Cardiac fibroblast (primary cell): ENCODE results near the gene TMEM238L.

Experiments used
- DNase-seq, 2 donors: peaks; one replicate each; pipeline versions ENCODE4 v3.0.0 to v3.0.0-alpha.2; 2010; ENCODE audit warnings: low read depth in 2 of 2
- H3K4me3 ChIP-seq, 2 donors: replicated peaks in 1 of 2; 1 replicate in 1 of 2; 2 replicates in 1 of 2; pipeline ENCODE4 v1.5.1; 2011; ENCODE audit warnings: low read depth in 2 of 2, low read length in 2 of 2, mild to moderate bottlenecking in 2 of 2, moderate library complexity in 1 of 2
- CTCF ChIP-seq: IDR thresholded peaks from one replicate; pipeline ENCODE4 v1.5.1; 2011; ENCODE audit warnings: low read depth, mild to moderate bottlenecking, low read length, inconsistent platforms

Gene TMEM238L

DNA sequence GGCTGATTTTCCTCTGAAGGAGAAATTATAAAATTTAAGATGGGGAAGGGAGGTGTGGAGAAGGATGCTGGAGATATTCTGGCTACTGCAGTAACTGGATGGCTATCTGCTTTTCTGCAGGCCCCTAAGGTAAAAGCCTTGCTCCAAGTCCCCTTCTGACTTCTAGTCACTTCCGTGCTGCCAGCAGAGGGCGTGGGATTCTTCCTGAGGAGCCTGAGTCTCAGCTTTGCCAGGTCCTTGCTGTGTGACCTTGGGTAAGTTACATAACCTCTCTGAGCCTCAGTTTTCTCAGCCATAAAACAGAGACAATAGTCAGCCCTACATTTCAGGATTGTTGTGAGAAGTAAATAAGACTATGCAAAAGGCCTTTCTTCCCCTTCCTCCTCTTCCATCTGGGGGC lies 49.8 kb downstream of the TMEM238L start:
- peak; percentile 49 for TF ChIP-seq CTCF
- peak; percentile 28 to 34 for DNase-seq

GRCh38 chr17:10752696-10753095 lies 51.2 kb downstream of the TMEM238L start:
- DNase-seq = no peak
- TF ChIP-seq CTCF = no peak
- no peak overlapping the region for H3K4me3 ChIP-seq

More for the DNA sequence above, 49.8 kb downstream of the TMEM238L start:
- no peak overlapping the region for H3K4me3 ChIP-seq

DNA sequence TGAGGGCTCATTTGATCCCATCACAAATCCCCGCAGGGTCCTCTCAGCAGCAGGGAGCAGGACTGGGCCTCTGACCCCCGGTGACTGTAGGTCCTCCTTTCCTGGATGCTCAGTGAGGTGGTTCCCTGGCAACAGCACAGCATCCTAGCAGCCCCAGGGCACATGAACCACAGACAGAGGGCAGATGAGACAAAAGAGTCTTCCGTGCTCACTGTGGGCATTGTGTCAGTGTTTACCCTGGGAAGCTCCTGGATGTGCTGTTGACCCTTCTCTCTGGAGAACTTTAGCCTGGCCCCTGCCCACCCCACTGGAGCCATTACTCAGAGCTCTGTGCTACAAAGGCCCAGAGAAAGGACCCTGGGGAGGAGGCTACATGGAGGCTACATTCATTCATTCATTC lies 52.3 kb downstream of the TMEM238L start:
- no peak for TF ChIP-seq CTCF
- DNase-seq = no peak
- H3K4me3 ChIP-seq = no peak overlapping the region

DNA sequence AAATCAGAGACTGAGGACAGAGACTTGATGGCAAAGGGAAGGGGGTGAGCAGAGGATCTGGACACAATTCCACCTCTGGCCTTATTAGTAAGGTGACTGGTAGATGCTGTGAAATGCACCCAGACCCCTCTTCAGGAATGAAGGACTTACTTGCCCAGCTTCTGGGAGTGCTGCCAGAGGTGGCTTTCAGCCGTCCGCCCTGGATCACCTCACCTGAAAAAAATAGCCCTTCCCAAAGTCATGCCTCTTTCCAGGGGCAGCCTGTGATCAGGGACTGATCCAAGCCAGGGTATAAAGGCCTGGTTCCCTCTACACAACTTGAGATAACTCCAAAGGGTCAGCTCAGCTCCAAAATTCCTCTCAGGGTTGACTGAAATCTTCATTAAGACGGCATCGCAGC lies 53.7 kb downstream of the TMEM238L start:
- no peak for TF ChIP-seq CTCF
- H3K4me3 ChIP-seq = no peak overlapping the region
- DNase-seq = no peak

DNA sequence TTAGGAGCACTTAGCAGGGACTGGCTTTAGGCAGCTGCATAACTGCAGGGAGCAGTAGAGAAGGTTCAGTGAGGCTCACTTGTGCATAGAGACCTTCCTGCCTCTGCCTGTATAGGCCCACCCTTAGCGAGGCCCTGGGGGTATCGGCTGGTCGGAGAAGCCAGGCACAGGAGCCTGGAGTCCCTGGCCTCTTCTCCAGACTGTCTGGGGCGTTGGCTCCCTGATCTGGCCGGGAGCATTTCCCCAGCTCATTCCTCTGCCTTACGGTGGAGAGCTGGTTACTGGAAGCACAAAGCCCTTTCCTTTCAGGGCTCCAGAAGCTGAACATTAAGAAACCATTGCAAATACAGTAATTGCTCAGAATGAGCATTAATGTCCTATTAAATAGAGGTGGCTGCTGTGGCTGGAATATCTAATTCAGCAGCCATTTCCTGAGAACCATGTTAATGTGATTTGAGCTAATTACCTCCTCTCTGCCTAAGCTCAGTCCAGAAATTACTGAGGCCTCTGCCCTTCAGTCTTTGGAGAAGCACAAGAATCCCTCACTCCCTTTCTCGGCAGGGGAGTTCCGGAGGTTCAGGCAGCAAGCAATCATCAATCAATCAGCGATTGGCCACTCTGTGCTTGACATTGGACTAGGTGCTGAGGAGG lies 55.2 kb downstream of the TMEM238L start:
- no peak overlapping the region for H3K4me3 ChIP-seq
- no peak for DNase-seq
- no peak for TF ChIP-seq CTCF

GRCh38 chr17:10745231-10745630 lies 58.7 kb downstream of the TMEM238L start:
- no peak overlapping the region for H3K4me3 ChIP-seq
- no peak for DNase-seq
- no peak for TF ChIP-seq CTCF
